ENCODE data around the gene LRGUK. TPM values are rescaled to one million over a fixed set of nuclear protein-coding genes. Genes with fewer than 3 reads are reported as not detected.
"Not testable (repeated sequence)": the region's sequence is repeated elsewhere in the genome, so short reads cannot be mapped to it uniquely, and the experiment has no call there.

Gene LRGUK
- total RNA-seq (under 1 TPM; 0.57 to 0.60 TPM), total RNA-seq (0 to 0.15 reads per million in 2 donors)

- peak within 1 kb of the TSS; percentile 89 for H3K4me3 Mint-ChIP-seq
- H3K27me3 Mint-ChIP-seq: peaks cover 36% of the 10 kb centered on the region
- H3K4me1 Mint-ChIP-seq: peaks cover 12% of the 10 kb centered on the region
- H3K9me3 ChIP-seq (ENCODE audit: control insufficient read depth, low read length, poor library complexity, severe bottlenecking): no peaks in the 10 kb centered on the region
- peak within 1 kb of the TSS; percentile 24 for H3K27ac Mint-ChIP-seq
- peaks cover 5% of the 10 kb centered on the region for H3K36me3 Mint-ChIP-seq (ENCODE audit: low read depth)
- ATAC-seq: peak; percentile 100
- peak; percentile 49 to 62 (median 53) for DNase-seq
These were observed at the start of gene LRGUK for GRCh38 chr7:134126966-134127848. Gene LRGUK, plus strand, starts transcription at chr7:134127340. Its CDS starts 28 bp downstream, at chr7:134127368.

DNA sequence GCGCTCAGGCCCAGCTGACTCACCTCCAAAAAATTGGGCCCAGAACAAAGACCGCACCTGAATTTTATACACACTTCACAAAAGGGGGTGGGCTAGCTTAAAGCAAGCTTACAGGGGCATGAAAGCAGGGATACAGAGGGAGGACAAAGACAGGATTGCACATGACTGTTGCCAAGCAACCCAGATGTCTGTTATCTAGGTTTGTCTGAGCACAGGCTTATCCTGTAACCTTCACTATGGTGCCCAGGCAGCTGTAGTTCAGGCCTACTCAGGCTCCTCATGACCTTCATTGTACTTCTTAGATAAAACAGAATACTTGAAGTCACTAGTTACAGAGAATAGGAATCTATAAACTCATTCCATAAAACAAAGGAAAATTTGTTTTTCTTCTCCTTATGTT lies 49.6 kb upstream of the LRGUK start:
- DNase-seq; H3K27ac Mint-ChIP-seq; H3K36me3 Mint-ChIP-seq (ENCODE audit: low read depth); H3K4me1 Mint-ChIP-seq; H3K27me3 Mint-ChIP-seq; H3K4me3 Mint-ChIP-seq; H3K9me3 ChIP-seq (ENCODE audit: control insufficient read depth, low read length, poor library complexity, severe bottlenecking); ATAC-seq: not testable (repeated sequence)

- no peaks in the 10 kb centered on the region for H3K27me3 Mint-ChIP-seq
- H3K4me3 Mint-ChIP-seq: no peak overlapping the region
- no peaks in the 10 kb centered on the region for H3K4me1 Mint-ChIP-seq
- no peak overlapping the region for H3K27ac Mint-ChIP-seq
- peaks cover 5% of the 10 kb centered on the region for H3K36me3 Mint-ChIP-seq (ENCODE audit: low read depth)
- ATAC-seq (no peak), DNase-seq (no peak)
- H3K9me3 ChIP-seq (ENCODE audit: control insufficient read depth, low read length, poor library complexity, severe bottlenecking): no peaks in the 10 kb centered on the region
These were observed 48.1 kb upstream of the LRGUK start for GRCh38 chr7:134078991-134079390.

DNA sequence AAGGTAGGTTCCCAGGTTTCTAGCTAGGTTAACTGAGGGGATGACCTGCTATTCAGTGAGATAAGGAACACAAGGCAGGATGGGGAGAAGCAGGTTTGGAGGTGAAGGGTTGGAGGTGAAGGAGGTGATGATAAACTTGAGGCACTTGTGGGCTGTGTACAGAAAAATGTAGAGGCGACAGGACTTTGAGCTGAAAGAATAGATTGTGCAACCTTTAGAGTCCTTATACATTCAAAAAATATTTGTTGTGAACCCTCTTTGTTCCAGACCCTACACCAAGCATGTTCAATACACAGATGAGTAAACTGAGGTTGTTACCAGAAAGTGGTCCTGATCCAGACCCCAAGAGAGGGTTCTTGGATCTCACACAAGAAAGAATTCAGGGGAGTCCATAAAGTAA lies 45.4 kb upstream of the LRGUK start:
- no peak for DNase-seq
- no peak for ATAC-seq
- H3K27ac Mint-ChIP-seq: no peak overlapping the region
- no peak overlapping the region for H3K4me3 Mint-ChIP-seq
- H3K36me3 Mint-ChIP-seq (ENCODE audit: low read depth): peaks cover 2% of the 10 kb centered on the region
- H3K27me3 Mint-ChIP-seq: no peaks in the 10 kb centered on the region
- no peaks in the 10 kb centered on the region for H3K9me3 ChIP-seq (ENCODE audit: control insufficient read depth, low read length, poor library complexity, severe bottlenecking)
- H3K4me1 Mint-ChIP-seq: no peaks in the 10 kb centered on the region

GRCh38 chr7:134083766-134084487 lies 43.2 kb upstream of the LRGUK start:
- Mint-ChIP-seq H3K4me1 (no peaks in the 10 kb centered on the region), H3K27ac (no peak overlapping the region), H3K36me3 (ENCODE audit: low read depth) (no peaks in the 10 kb centered on the region), H3K27me3 (no peaks in the 10 kb centered on the region), H3K4me3 (no peak overlapping the region)
- H3K9me3 ChIP-seq (ENCODE audit: control insufficient read depth, low read length, poor library complexity, severe bottlenecking): no peaks in the 10 kb centered on the region
- ATAC-seq (no peak), DNase-seq (no peak)

GRCh38 chr7:134084488-134085144 lies 42.5 kb upstream of the LRGUK start:
- no peak overlapping the region for H3K27ac Mint-ChIP-seq
- no peak overlapping the region for H3K4me3 Mint-ChIP-seq
- no peaks in the 10 kb centered on the region for H3K36me3 Mint-ChIP-seq (ENCODE audit: low read depth)
- no peaks in the 10 kb centered on the region for H3K4me1 Mint-ChIP-seq
- ATAC-seq (peak; percentile 39), DNase-seq (no peak)
- H3K9me3 ChIP-seq (ENCODE audit: control insufficient read depth, low read length, poor library complexity, severe bottlenecking): no peaks in the 10 kb centered on the region
- no peaks in the 10 kb centered on the region for H3K27me3 Mint-ChIP-seq

- Mint-ChIP-seq H3K36me3 (ENCODE audit: low read depth) (no peaks in the 10 kb centered on the region), H3K4me3 (no peak overlapping the region), H3K27me3 (no peaks in the 10 kb centered on the region), H3K27ac (no peak overlapping the region), H3K4me1 (no peaks in the 10 kb centered on the region)
- ATAC-seq: no peak
- DNase-seq: no peak
- no peaks in the 10 kb centered on the region for H3K9me3 ChIP-seq (ENCODE audit: control insufficient read depth, low read length, poor library complexity, severe bottlenecking)
These were observed 41.8 kb upstream of the LRGUK start for GRCh38 chr7:134085311-134085710.

DNA sequence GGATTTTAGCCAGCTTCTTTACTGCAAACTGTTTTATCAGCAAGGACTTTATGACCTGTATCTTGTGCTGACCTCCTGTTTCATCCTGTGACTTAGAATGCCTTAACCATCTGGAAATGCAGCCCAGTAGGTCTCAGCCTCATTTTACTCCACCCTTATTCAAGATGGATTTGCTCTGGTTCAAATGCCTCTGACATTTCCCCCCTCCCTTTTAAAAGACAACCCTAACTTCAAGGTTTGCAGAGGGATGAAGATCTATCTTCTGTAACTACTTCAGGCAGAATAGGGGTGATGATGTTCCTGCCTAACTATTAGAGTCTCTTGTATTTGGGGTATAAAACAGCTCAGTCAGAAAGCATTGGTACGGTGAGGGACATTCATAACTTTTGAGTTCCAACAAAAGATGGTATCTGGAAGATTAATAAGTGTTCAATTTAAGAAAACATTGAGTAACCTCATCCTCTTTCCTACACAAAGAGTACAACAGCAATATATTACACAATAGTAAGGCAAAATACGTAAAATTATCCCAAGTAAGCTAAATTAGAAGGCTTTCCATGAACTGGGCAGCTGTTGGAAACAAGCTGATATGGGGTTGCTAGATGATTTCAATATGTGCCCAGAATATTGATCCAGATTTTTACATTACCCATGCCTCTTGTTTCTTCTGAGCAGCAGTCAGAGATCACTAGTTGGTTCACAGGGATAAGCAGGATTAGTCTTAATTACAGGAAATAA lies 40.0 kb upstream of the LRGUK start:
- no peaks in the 10 kb centered on the region for H3K9me3 ChIP-seq (ENCODE audit: control insufficient read depth, low read length, poor library complexity, severe bottlenecking)
- Mint-ChIP-seq H3K27me3 (no peaks in the 10 kb centered on the region), H3K4me1 (no peaks in the 10 kb centered on the region), H3K27ac (no peak overlapping the region), H3K4me3 (no peak overlapping the region), H3K36me3 (ENCODE audit: low read depth) (no peaks in the 10 kb centered on the region)
- no peak for DNase-seq
- no peak for ATAC-seq

DNA sequence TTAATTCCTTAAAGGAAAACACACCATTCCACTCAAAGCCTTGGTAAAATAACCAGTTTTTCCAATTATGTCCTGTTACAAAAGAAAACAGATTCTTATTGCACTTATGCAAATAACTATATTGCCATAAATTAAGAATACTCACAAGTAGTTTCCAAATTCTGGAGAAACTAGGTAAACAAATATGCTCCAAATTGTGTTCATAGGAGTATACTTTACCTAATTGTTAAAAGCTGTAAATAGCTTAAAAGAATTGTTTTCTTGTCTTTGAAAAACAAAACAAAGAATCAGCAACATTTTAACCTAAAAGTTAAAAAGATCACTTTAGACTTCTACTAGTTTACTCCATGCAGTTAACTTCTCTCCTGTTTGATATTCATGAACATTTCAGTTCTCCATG lies 38.9 kb upstream of the LRGUK start:
- DNase-seq (no peak), ATAC-seq (no peak)
- Mint-ChIP-seq H3K4me3 (no peak overlapping the region), H3K4me1 (no peaks in the 10 kb centered on the region), H3K36me3 (ENCODE audit: low read depth) (no peaks in the 10 kb centered on the region), H3K27me3 (no peaks in the 10 kb centered on the region), H3K27ac (no peak overlapping the region)
- H3K9me3 ChIP-seq (ENCODE audit: control insufficient read depth, low read length, poor library complexity, severe bottlenecking): peaks cover 3% of the 10 kb centered on the region

- peaks cover 3% of the 10 kb centered on the region for H3K9me3 ChIP-seq (ENCODE audit: control insufficient read depth, low read length, poor library complexity, severe bottlenecking)
- no peak overlapping the region for H3K4me3 Mint-ChIP-seq
- H3K4me1 Mint-ChIP-seq: no peaks in the 10 kb centered on the region
- H3K36me3 Mint-ChIP-seq (ENCODE audit: low read depth): no peaks in the 10 kb centered on the region
- ATAC-seq (no peak), DNase-seq (no peak)
- no peak overlapping the region for H3K27ac Mint-ChIP-seq
- H3K27me3 Mint-ChIP-seq: no peaks in the 10 kb centered on the region
These were observed 37.7 kb upstream of the LRGUK start for GRCh38 chr7:134089446-134089845.

DNA sequence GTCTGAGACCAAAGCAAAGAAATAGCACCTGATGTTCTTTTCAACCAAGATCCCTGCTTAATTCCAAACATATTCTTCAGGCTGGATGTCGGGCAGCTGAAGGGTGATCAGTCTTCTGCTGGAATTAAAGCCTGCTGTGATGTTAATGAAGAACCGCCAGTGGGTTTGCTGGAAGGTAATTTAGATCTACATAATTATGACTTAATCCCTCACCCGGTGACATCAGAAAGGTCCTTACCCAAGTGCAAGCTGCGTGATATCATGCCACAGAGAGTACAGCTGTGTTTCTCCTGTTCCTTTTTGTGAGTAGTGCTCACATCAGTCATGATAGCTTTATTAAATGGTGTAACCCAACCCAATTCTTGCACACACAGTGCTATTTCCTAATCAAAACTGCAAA lies 29.1 kb upstream of the LRGUK start:
- Mint-ChIP-seq H3K4me1 (no peaks in the 10 kb centered on the region), H3K27me3 (no peaks in the 10 kb centered on the region), H3K36me3 (ENCODE audit: low read depth) (no peaks in the 10 kb centered on the region), H3K4me3 (no peak overlapping the region), H3K27ac (no peak overlapping the region)
- H3K9me3 ChIP-seq (ENCODE audit: control insufficient read depth, low read length, poor library complexity, severe bottlenecking): peaks cover 1% of the 10 kb centered on the region
- ATAC-seq: no peak
- no peak for DNase-seq

GRCh38 chr7:134101716-134102115 lies 25.4 kb upstream of the LRGUK start:
- Mint-ChIP-seq H3K4me3 (no peak overlapping the region), H3K27me3 (no peaks in the 10 kb centered on the region), H3K27ac (no peak overlapping the region), H3K4me1 (no peaks in the 10 kb centered on the region), H3K36me3 (ENCODE audit: low read depth) (no peaks in the 10 kb centered on the region)
- no peaks in the 10 kb centered on the region for H3K9me3 ChIP-seq (ENCODE audit: control insufficient read depth, low read length, poor library complexity, severe bottlenecking)
- ATAC-seq: no peak
- DNase-seq: no peak

- H3K27me3 Mint-ChIP-seq: no peaks in the 10 kb centered on the region
- H3K9me3 ChIP-seq (ENCODE audit: control insufficient read depth, low read length, poor library complexity, severe bottlenecking): no peaks in the 10 kb centered on the region
- DNase-seq: no peak
- peaks cover 2% of the 10 kb centered on the region for H3K36me3 Mint-ChIP-seq (ENCODE audit: low read depth)
- H3K4me1 Mint-ChIP-seq: no peaks in the 10 kb centered on the region
- no peak for ATAC-seq
- no peak overlapping the region for H3K4me3 Mint-ChIP-seq
- no peak overlapping the region for H3K27ac Mint-ChIP-seq
These were observed 23.0 kb upstream of the LRGUK start for GRCh38 chr7:134104166-134104565.

All from T-helper 17 cell (primary cell).